Nephron (organoid): ENCODE results near the gene WWOX.

Experiments used
- H3K27ac Mint-ChIP-seq, 3 experiments: 2 replicates each; pipeline ENCODE4 v1.8.0; 2020; ENCODE audit warnings: mixed read lengths in 3 of 3, mild to moderate bottlenecking in 2 of 3, moderate library complexity in 1 of 3
- H3K27me3 Mint-ChIP-seq: 2 replicates; pipeline ENCODE4 v1.8.0; 2021; ENCODE audit warnings: low read depth, mild to moderate bottlenecking, moderate library complexity, mixed read lengths
- H3K36me3 Mint-ChIP-seq: 2 replicates; pipeline ENCODE4 v1.8.0; 2020; ENCODE audit warnings: low read depth, mixed read lengths
- H3K4me1 Mint-ChIP-seq: 2 replicates; pipeline ENCODE4 v1.8.0; 2020; ENCODE audit warnings: mixed read lengths
- H3K4me3 Mint-ChIP-seq, 3 experiments: 2 replicates each; pipeline ENCODE4 v1.8.0; 2020; ENCODE audit warnings: mild to moderate bottlenecking in 3 of 3, mixed read lengths in 3 of 3, moderate library complexity in 2 of 3
- H3K9me3 Mint-ChIP-seq: 2 replicates; pipeline ENCODE4 v1.8.0; 2020; ENCODE audit warnings: mixed read lengths
- TF ChIP-seq, protein P1 (sequence below), 3 experiments: fragments of 200-600 bp; sonication (generic); IDR thresholded peaks; one replicate each; pipeline ENCODE4 v1.5.0; 2021; ENCODE audit warnings: antibody characterized with exemption in 3 of 3; ENCODE audit not compliant: unreplicated experiment in 3 of 3

Gene WWOX

DNA sequence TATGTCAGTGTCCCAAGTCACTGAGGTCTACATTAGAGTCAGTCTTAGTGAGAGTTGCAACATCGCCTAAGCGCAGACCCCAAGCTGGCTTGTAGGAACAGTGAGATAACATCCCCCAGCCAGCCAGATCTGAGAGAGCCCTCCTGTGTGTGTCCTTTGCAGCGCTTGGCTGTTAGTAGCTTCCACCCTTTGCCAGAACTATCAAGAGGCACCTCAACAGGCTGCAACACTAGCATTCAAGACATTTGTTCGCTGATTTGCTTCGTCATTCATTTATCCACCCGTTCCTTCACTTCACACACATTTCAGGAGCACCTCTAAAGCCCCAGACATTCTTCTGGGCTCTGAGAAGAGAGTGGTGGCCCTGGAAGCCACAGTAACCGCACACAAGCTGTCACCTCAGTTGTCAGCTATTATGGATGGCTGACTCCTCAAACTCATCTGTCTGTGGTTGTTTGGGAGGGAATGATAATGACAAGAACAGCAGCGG lies 289.6 kb downstream of the WWOX start:
- peak overlapping the region in 1 of 3 experiments; percentile 77 for H3K27ac Mint-ChIP-seq
- H3K4me3 Mint-ChIP-seq: no peak overlapping the region
- H3K36me3 Mint-ChIP-seq: peaks cover 26% of the 10 kb centered on the region
- H3K27me3 Mint-ChIP-seq: peaks cover 14% of the 10 kb centered on the region
- TF ChIP-seq, protein P1, sequence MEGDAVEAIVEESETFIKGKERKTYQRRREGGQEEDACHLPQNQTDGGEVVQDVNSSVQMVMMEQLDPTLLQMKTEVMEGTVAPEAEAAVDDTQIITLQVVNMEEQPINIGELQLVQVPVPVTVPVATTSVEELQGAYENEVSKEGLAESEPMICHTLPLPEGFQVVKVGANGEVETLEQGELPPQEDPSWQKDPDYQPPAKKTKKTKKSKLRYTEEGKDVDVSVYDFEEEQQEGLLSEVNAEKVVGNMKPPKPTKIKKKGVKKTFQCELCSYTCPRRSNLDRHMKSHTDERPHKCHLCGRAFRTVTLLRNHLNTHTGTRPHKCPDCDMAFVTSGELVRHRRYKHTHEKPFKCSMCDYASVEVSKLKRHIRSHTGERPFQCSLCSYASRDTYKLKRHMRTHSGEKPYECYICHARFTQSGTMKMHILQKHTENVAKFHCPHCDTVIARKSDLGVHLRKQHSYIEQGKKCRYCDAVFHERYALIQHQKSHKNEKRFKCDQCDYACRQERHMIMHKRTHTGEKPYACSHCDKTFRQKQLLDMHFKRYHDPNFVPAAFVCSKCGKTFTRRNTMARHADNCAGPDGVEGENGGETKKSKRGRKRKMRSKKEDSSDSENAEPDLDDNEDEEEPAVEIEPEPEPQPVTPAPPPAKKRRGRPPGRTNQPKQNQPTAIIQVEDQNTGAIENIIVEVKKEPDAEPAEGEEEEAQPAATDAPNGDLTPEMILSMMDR (IDR thresholded peaks at IDR 0.05; ENCODE audit: unreplicated experiment in 3 of 3): no peak
- peaks cover 53% of the 10 kb centered on the region for H3K4me1 Mint-ChIP-seq
- H3K9me3 Mint-ChIP-seq: peaks cover 13% of the 10 kb centered on the region

DNA sequence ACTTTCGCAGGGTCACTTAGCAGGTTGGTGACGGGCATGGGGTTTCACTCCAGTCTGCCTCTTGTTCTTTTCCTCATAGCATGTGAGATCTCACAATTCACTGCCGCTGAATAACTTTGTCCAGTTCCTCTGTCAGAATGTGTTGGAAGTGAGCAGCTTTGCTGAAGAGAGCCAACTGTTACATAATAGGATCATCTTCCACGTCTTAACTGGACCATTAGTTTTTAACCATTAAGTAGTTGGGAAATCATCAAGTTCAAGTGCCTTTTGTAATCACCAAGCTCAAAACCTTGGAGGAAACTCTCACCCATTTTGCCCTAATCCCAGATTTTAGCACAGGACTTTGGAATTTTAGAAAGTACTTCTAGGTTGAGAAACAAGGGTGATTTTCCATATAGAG lies 290.6 kb downstream of the WWOX start:
- peaks cover 57% of the 10 kb centered on the region for H3K4me1 Mint-ChIP-seq
- H3K4me3 Mint-ChIP-seq: peak overlapping the region in 1 of 3 experiments; percentile 21
- peak overlapping the region; percentile 18 to 86 (median 33) for H3K27ac Mint-ChIP-seq
- H3K27me3 Mint-ChIP-seq: peaks cover 11% of the 10 kb centered on the region
- H3K36me3 Mint-ChIP-seq: peaks cover 34% of the 10 kb centered on the region
- H3K9me3 Mint-ChIP-seq: peaks cover 13% of the 10 kb centered on the region
- TF ChIP-seq, protein P1 (IDR thresholded peaks at IDR 0.05; ENCODE audit: unreplicated experiment in 3 of 3): no peak

DNA sequence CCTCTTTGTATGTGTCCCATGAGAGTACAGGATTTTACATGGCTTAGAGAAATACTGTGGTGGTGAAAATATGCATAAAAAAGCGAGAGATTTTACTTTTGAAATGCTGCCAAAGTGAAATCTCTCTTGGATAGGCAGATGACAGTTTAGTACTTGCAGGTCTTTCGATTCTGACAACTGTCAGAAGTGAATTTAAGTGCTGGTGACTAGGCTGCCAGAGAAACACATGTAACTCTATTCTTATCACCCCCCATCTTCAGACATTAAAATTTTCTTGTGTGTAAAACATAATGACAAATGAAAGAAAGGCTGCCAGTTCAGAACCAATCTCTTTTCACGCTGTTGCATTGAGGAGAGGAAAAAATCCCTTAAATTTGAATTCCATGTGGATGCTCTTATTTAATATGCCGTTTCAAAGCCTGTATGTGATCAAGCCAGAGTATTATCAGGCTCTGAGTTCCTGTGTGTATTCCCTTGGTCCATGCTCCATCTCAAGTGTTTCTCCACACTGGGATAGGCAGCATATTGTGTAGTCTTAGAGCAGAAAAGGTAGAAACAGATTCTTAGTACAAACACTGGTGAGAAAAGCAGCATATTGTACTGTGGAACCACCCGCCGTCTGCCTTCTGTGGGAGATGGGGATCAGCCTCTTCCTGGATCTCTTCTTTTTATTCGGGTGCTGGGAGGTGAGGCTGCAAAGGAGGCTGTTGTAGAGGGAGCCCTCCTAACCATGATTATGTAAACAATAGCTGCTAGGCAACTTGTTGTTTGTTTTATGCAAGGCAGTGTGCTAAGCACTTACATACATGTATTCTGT lies 291.3 kb downstream of the WWOX start:
- peaks cover 37% of the 10 kb centered on the region for H3K36me3 Mint-ChIP-seq
- H3K9me3 Mint-ChIP-seq: peaks cover 13% of the 10 kb centered on the region

DNA sequence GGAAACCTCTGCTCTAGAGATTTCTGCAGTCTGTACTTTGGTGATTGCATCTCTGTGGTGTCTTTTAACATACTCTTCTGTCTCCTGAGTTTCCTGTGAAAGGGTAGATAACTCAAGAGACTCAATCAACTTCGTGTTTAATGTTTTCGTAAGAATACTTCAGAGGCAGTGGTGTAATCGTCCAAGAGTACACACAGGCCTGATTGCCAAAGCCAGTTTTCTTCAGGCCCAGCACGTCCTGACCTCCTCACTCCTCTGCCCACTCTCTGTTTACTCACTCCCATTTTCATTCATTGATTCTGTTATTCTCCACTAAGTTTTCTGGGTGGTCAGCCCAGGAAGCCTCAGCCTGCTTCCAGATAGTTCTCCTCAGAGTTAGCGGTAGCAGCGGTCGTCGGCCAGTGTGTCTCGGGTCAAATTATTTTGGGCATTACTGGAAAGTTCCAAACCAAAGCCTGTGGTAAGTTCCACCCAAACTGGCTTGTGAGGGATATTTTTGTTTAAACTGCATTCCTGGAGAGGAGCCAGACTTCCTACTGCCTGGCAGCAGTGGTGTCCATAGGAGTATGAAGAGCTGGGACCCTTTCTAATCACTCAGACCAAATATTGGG lies 293.2 kb downstream of the WWOX start:
- H3K36me3 Mint-ChIP-seq: peaks cover 35% of the 10 kb centered on the region
- H3K4me1 Mint-ChIP-seq: peaks cover 31% of the 10 kb centered on the region
- peaks cover 12% of the 10 kb centered on the region for H3K9me3 Mint-ChIP-seq
- H3K27ac Mint-ChIP-seq: no peak overlapping the region
- peaks cover 6% of the 10 kb centered on the region for H3K27me3 Mint-ChIP-seq
- TF ChIP-seq, protein P1 (IDR thresholded peaks at IDR 0.05; ENCODE audit: unreplicated experiment in 3 of 3): no peak
- no peak overlapping the region for H3K4me3 Mint-ChIP-seq

More for the DNA sequence above, 291.3 kb downstream of the WWOX start:
- peaks cover 51% of the 10 kb centered on the region for H3K4me1 Mint-ChIP-seq
- peaks cover 10% of the 10 kb centered on the region for H3K27me3 Mint-ChIP-seq
- H3K4me3 Mint-ChIP-seq: no peak overlapping the region
- peak overlapping the region; percentile 33 to 86 (median 38) for H3K27ac Mint-ChIP-seq
- TF ChIP-seq, protein P1 (IDR thresholded peaks at IDR 0.05; ENCODE audit: unreplicated experiment in 3 of 3): no peak

DNA sequence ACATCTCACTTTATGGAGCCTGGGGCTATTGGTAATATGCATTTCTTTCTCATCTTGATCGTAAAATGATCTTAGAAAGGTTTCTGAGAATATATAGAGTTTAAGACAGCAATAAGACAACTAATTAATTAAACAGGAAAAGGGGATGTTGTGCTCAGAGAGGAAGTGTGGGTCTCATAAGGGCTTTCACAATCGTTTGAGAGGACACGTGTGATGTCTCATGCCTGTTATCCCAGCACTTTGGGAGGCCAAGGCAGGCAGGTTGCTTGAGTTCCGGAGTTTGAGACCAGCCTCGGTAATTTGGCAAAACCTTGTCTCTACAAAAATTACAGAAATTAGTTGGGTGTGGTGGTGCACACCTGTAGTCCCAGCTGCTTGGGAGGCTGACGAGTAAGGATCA lies 295.6 kb downstream of the WWOX start:
- peaks cover 11% of the 10 kb centered on the region for H3K9me3 Mint-ChIP-seq
- H3K27ac Mint-ChIP-seq: no peak overlapping the region
- peaks cover 27% of the 10 kb centered on the region for H3K36me3 Mint-ChIP-seq
- TF ChIP-seq, protein P1 (IDR thresholded peaks at IDR 0.05; ENCODE audit: unreplicated experiment in 3 of 3): no peak
- peaks cover 19% of the 10 kb centered on the region for H3K4me1 Mint-ChIP-seq
- peaks cover 5% of the 10 kb centered on the region for H3K27me3 Mint-ChIP-seq
- H3K4me3 Mint-ChIP-seq: no peak overlapping the region
